HepG2 (cell line): ENCODE data around the gene MTSS2. TPM values are rescaled to one million over a fixed set of nuclear protein-coding genes. Genes with fewer than 3 reads are reported as not detected.

Experiments
- FOXO1 ChIP-seq: sonication (generic); formaldehyde crosslinking; IDR thresholded peaks from 2 replicates; pipeline ENCODE4 v1.4.0; 2020; ENCODE audit warnings: missing genetic modification reagents
- IRF2 ChIP-seq: IDR thresholded peaks from 2 replicates; pipeline ENCODE4 v1.6.1; 2018; ENCODE audit warnings: missing genetic modification reagents, missing compliant biosample characterization
- KLF16 ChIP-seq, 2 experiments: sonication (generic) in 1 of 2; formaldehyde crosslinking in 1 of 2; IDR thresholded peaks; 2 replicates each; pipeline versions ENCODE4 v1.6.1 to v1.8.0; 2016 to 2023; ENCODE audit warnings: missing genetic modification reagents in 2 of 2, missing compliant biosample characterization in 1 of 2
- NFKBIZ ChIP-seq: IDR thresholded peaks from 2 replicates; pipeline ENCODE4 v1.6.1; 2018; ENCODE audit warnings: missing genetic modification reagents, missing compliant biosample characterization
- POLR2G ChIP-seq: fragments of 200-400 bp; formaldehyde crosslinking; IDR thresholded peaks from 2 replicates; pipeline ENCODE4 v1.6.1; 2018; ENCODE audit warnings: mild to moderate bottlenecking, low read depth, low read length, moderate library complexity
- RAD21 ChIP-seq: fragments of 450-650 bp; formaldehyde crosslinking; IDR thresholded peaks from 2 replicates; pipeline ENCODE4 v1.5.0; 2020; ENCODE audit warnings: mild to moderate bottlenecking
- RARA ChIP-seq: IDR thresholded peaks from 2 replicates; pipeline ENCODE4 v1.6.1; 2016; ENCODE audit warnings: missing genetic modification reagents, missing compliant biosample characterization
- SIN3B ChIP-seq: fragments of 150-350 bp; IDR thresholded peaks from 2 replicates; pipeline ENCODE4 v1.6.1; 2014; ENCODE audit warnings: low read length
- SP2 ChIP-seq: sonication (generic); formaldehyde crosslinking; IDR thresholded peaks from 2 replicates; pipeline ENCODE4 v1.5.1; 2020; ENCODE audit warnings: mild to moderate bottlenecking, missing genetic modification reagents
- SSRP1 ChIP-seq: IDR thresholded peaks from 2 replicates; pipeline ENCODE4 v1.6.1; 2016; ENCODE audit warnings: control low read depth
- TEAD2 ChIP-seq: sonication (generic); formaldehyde crosslinking; IDR thresholded peaks from 2 replicates; pipeline ENCODE4 v1.9.0; 2021; ENCODE audit warnings: missing genetic modification reagents
- THYN1 ChIP-seq: sonication (generic); formaldehyde crosslinking; IDR thresholded peaks from 2 replicates; pipeline ENCODE4 v1.8.1; 2023; ENCODE audit warnings: low read depth, mild to moderate bottlenecking, moderate library complexity, missing genetic modification reagents, borderline replicate concordance
- XBP1 ChIP-seq: sonication (generic); formaldehyde crosslinking; IDR thresholded peaks from 2 replicates; pipeline ENCODE4 v1.5.0; 2020; ENCODE audit warnings: missing genetic modification reagents
- ZNF205 ChIP-seq: IDR thresholded peaks from 2 replicates; pipeline ENCODE4 v1.6.1; 2018; ENCODE audit warnings: missing biosample characterization, missing genetic modification reagents
- ZNF652 ChIP-seq: IDR thresholded peaks from 2 replicates; pipeline ENCODE4 v1.6.1; 2016; ENCODE audit warnings: low read depth, borderline replicate concordance
- ZNF768 ChIP-seq: sonication (generic); formaldehyde crosslinking; IDR thresholded peaks from 2 replicates; pipeline ENCODE4 v1.4.0; 2020; ENCODE audit warnings: missing genetic modification reagents
- polyA plus RNA-seq, 8 experiments: library from polyadenylated mRNA; depleted of rRNA in 3 of 8; stranded (reverse) in 7 of 8; unstranded in 1 of 8; fragments of >200 nt; fragmentation: Illumina TruSeq in 4 of 8; extraction: Trizol in 4 of 8; gene quantifications; 2 replicates each; pipeline versions ENCODE4 v1.2.1 to v1.2.3, GENCODE V29; 2011 to 2016; ENCODE audit warnings: low read depth in 4 of 8, missing spikeins in 1 of 8, mixed read lengths in 1 of 8; ENCODE audit not compliant: insufficient read depth in 1 of 8
- total RNA-seq, 5 experiments: library from RNA; depleted of rRNA; stranded (reverse); fragments of >200 nt; fragmentation: Illumina TruSeq; extraction: Trizol; gene quantifications; 2 replicates each; pipeline ENCODE4 v1.2.3, GENCODE V29; 2016; ENCODE audit warnings: low read depth in 1 of 5
- TF ChIP-seq, protein P1 (sequence below): sonication (generic); formaldehyde crosslinking; IDR thresholded peaks from 2 replicates; pipeline ENCODE4 v1.4.0; 2020; ENCODE audit warnings: missing genetic modification reagents
- TF ChIP-seq, protein P2 (sequence below): sonication (generic); formaldehyde crosslinking; IDR thresholded peaks from 2 replicates; pipeline ENCODE4 v1.8.1; 2023; ENCODE audit warnings: mild to moderate bottlenecking, missing genetic modification reagents
- TF ChIP-seq, protein P3 (sequence below): sonication (generic); formaldehyde crosslinking; IDR thresholded peaks from 2 replicates; pipeline ENCODE4 v1.4.0; 2020; ENCODE audit warnings: mild to moderate bottlenecking, missing genetic modification reagents
- TF ChIP-seq, protein P4 (sequence below): sonication (generic); formaldehyde crosslinking; IDR thresholded peaks from 2 replicates; pipeline ENCODE4 v1.9.0; 2021; ENCODE audit warnings: missing genetic modification reagents, borderline replicate concordance
- TF ChIP-seq, protein P5 (sequence below): sonication (generic); formaldehyde crosslinking; IDR thresholded peaks from 2 replicates; pipeline ENCODE4 v1.4.0; 2020; ENCODE audit warnings: mild to moderate bottlenecking, missing genetic modification reagents

Gene MTSS2
- total and polyA plus RNA-seq, 2 of the 13 experiments (the other 11 are each of a cell fraction or from before 2014, with no cell fraction given) = 132 to 242 TPM

DNA sequence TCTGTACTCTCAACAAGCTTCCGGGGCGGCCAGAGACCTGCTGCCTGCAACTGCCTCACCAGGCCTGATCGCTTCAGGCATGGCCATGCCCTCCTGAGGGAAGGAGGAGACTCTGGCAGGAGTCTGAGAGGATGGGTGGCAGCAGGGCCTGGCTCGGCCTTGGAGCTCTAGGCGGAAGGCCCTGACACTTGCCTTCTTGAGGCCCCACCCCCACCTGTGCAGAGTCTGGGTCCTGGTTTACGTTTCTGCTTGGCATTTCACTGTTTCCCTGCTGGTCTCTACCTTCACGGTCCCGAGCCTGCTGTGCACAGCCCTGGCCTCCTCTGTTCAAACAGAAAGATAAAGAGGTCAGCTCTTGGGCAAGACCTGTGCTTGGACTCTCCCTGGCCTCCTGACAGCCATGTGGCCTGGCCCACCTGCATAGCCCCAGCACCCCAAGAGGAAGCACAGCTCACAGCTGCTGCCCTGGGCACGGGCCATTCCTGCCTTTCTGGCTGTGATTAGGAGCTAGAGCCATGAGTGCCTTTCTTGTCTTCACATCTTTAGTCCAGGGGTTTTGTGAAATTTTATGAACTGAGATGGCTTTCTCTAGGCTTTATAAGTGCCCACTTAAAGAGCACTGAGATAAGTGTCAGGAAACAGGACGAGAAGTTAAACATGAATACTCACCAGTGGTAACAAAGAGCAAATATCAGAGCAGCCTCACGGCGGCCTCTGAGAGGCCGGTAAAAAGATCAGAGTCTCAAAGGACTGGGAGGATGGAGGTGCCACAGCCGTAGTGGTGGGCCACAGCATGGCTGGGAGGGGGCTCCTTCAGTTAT lies 25.6 kb upstream of the MTSS2 start (continued):
- TF ChIP-seq XBP1 (CRISPR knock-in tag) (0 out of 2 replicates have a peak, but pooled peaks have one; percentile 28), ZNF652 (CRISPR knock-in tag) (peak; percentile 56; the same call in 1 of the 2 replicates), TEAD2 (CRISPR knock-in tag) (no peak), SIN3B (no peak), KLF16 (CRISPR knock-in tag; IDR thresholded peaks at IDR 0.05) (peak in 1 of 2 experiments; percentile 49; a peak in 2 of 4 replicates), SP2 (CRISPR knock-in tag) (0 out of 2 replicates have a peak, but pooled peaks have one; percentile 18), NFKBIZ (peak; percentile 45; the same call in 1 of the 2 replicates), RAD21 (CRISPR knock-in tag) (0 out of 2 replicates have a peak, but pooled peaks have one; percentile 26), RARA (CRISPR knock-in tag) (peak; percentile 80), IRF2 (CRISPR knock-in tag) (0 out of 2 replicates have a peak, but pooled peaks have one; percentile 62), POLR2G (peak; percentile 76), THYN1 (no peak), ZNF768 (peak; percentile 99), SSRP1 (CRISPR knock-in tag) (peak; percentile 93), FOXO1 (CRISPR knock-in tag) (peak; percentile 72), ZNF205 (0 out of 2 replicates have a peak, but pooled peaks have one; percentile 23)
- TF ChIP-seq, protein P1, sequence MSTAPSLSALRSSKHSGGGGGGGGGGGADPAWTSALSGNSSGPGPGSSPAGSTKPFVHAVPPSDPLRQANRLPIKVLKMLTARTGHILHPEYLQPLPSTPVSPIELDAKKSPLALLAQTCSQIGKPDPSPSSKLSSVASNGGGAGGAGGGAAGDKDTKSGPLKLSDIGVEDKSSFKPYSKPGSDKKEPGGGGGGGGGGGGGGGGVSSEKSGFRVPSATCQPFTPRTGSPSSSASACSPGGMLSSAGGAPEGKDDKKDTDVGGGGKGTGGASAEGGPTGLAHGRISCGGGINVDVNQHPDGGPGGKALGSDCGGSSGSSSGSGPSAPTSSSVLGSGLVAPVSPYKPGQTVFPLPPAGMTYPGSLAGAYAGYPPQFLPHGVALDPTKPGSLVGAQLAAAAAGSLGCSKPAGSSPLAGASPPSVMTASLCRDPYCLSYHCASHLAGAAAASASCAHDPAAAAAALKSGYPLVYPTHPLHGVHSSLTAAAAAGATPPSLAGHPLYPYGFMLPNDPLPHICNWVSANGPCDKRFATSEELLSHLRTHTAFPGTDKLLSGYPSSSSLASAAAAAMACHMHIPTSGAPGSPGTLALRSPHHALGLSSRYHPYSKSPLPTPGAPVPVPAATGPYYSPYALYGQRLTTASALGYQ (CRISPR knock-in tag) = 0 out of 2 replicates have a peak, but pooled peaks have one; percentile 64
- TF ChIP-seq, protein P2, sequence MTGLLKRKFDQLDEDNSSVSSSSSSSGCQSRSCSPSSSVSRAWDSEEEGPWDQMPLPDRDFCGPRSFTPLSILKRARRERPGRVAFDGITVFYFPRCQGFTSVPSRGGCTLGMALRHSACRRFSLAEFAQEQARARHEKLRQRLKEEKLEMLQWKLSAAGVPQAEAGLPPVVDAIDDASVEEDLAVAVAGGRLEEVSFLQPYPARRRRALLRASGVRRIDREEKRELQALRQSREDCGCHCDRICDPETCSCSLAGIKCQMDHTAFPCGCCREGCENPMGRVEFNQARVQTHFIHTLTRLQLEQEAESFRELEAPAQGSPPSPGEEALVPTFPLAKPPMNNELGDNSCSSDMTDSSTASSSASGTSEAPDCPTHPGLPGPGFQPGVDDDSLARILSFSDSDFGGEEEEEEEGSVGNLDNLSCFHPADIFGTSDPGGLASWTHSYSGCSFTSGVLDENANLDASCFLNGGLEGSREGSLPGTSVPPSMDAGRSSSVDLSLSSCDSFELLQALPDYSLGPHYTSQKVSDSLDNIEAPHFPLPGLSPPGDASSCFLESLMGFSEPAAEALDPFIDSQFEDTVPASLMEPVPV = peak; percentile 55; the same call in 1 of the 2 replicates
- TF ChIP-seq, protein P3, sequence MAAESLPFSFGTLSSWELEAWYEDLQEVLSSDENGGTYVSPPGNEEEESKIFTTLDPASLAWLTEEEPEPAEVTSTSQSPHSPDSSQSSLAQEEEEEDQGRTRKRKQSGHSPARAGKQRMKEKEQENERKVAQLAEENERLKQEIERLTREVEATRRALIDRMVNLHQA = no peak
- TF ChIP-seq, protein P4, sequence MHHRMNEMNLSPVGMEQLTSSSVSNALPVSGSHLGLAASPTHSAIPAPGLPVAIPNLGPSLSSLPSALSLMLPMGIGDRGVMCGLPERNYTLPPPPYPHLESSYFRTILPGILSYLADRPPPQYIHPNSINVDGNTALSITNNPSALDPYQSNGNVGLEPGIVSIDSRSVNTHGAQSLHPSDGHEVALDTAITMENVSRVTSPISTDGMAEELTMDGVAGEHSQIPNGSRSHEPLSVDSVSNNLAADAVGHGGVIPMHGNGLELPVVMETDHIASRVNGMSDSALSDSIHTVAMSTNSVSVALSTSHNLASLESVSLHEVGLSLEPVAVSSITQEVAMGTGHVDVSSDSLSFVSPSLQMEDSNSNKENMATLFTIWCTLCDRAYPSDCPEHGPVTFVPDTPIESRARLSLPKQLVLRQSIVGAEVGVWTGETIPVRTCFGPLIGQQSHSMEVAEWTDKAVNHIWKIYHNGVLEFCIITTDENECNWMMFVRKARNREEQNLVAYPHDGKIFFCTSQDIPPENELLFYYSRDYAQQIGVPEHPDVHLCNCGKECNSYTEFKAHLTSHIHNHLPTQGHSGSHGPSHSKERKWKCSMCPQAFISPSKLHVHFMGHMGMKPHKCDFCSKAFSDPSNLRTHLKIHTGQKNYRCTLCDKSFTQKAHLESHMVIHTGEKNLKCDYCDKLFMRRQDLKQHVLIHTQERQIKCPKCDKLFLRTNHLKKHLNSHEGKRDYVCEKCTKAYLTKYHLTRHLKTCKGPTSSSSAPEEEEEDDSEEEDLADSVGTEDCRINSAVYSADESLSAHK (CRISPR knock-in tag) = no peak
- TF ChIP-seq, protein P5, sequence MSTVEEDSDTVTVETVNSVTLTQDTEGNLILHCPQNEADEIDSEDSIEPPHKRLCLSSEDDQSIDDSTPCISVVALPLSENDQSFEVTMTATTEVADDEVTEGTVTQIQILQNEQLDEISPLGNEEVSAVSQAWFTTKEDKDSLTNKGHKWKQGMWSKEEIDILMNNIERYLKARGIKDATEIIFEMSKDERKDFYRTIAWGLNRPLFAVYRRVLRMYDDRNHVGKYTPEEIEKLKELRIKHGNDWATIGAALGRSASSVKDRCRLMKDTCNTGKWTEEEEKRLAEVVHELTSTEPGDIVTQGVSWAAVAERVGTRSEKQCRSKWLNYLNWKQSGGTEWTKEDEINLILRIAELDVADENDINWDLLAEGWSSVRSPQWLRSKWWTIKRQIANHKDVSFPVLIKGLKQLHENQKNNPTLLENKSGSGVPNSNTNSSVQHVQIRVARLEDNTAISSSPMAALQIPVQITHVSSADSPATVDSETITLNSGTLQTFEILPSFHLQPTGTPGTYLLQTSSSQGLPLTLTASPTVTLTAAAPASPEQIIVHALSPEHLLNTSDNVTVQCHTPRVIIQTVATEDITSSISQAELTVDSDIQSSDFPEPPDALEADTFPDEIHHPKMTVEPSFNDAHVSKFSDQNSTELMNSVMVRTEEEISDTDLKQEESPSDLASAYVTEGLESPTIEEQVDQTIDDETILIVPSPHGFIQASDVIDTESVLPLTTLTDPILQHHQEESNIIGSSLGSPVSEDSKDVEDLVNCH = no peak
